GM18519 (cell line): ENCODE data around the gene NKX6-1.

ENCODE experiments used
- ATAC-seq: cut with Tn5 transposase; IDR thresholded peaks from one replicate; pipeline ENCODE4 v1.9.1; 2021; ENCODE audit warnings: mild to moderate bottlenecking, moderate library complexity; ENCODE audit not compliant: unreplicated experiment, low FRiP score

The NKX6-1 gene

DNA sequence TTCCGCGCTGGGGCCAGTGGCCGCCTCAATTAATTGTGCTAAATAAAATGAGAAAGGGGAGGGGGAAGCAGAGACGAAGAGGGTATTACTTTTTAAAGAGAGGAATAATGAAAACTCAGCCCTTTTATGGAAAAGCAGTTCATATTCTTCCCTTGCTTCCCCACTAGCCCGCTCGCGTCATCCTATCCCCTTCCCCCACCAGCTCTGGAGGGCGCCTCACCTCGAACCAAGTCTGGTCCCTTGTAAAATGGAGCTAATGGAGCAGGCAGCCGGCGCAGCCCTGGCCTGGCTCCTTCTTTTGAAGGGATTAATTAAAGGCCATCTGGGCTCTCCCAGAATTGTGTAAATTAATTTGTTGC is 511 bp upstream of the NKX6-1 start:
- no peak for ATAC-seq

DNA sequence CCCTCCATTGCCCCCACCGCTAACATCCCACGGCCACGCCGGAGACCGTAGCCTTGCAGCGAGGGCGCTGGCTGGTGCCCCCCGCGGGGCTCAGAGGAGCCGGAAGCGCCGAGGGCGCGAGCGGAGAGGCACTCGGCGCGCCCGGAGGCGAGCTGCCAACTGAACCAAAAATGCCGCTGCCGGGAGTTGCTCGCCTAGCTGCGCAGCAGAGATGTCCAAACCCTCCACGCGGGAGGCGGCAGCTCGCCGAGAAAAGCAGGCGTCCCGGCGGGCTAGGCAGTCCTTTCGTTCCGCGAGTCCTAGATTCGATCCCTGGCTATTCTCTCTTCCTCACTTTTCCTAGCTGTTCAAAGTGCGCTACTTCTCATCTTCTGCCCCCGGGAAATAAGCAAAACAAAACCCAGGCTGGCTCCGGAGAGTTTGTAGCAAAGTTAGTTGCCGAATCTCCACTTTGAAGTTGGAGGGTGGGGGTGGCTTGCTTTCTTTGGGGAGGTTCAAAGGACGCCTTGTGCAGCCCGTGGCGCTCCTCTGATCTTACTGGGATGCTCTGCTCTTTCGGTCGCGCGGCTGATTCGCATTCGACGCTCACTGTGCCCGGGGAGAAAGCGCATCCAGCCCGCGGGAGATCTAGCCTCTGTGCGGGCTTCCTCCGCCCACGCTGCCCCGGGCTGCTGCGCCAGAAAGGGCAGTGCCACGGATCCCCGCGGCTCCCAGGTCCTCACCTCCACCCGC is 723 bp downstream of the NKX6-1 start:
- no peak for ATAC-seq

DNA sequence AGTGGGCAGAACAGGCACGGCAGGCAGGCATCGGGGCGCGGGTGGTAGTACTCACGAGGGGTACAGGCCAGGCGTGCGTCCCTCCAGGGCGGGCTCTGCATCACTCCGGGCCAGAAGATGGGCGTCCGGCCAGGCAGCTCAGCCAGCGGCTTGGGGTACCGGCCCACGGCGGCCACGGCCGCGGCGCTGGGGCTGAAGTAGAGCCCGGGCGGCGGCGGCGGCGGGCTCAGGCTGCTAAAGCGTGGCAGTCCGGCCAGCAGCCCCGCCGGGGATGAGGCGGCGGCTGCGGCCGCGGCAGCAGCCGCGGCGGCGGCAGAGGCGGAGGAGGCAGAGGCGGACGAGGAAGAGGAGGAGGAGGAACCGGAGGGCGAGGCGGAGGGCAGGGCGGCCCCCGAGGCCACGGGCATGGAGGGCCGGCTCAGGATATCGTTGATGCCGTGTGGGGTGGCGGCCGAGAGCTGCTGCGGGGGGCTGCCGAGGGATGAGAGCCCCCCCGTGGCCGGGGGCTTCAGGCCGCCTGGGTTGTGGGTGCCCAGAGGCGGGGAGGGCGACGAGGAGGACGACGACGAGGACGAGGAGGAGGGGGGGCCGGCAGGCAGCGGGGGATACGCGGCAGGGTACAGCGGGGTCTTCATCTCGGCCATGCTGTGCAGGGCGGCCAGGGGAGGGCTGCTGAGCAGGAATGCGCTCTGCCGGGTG is 1.4 kb downstream of the NKX6-1 start:
- no peak for ATAC-seq

DNA sequence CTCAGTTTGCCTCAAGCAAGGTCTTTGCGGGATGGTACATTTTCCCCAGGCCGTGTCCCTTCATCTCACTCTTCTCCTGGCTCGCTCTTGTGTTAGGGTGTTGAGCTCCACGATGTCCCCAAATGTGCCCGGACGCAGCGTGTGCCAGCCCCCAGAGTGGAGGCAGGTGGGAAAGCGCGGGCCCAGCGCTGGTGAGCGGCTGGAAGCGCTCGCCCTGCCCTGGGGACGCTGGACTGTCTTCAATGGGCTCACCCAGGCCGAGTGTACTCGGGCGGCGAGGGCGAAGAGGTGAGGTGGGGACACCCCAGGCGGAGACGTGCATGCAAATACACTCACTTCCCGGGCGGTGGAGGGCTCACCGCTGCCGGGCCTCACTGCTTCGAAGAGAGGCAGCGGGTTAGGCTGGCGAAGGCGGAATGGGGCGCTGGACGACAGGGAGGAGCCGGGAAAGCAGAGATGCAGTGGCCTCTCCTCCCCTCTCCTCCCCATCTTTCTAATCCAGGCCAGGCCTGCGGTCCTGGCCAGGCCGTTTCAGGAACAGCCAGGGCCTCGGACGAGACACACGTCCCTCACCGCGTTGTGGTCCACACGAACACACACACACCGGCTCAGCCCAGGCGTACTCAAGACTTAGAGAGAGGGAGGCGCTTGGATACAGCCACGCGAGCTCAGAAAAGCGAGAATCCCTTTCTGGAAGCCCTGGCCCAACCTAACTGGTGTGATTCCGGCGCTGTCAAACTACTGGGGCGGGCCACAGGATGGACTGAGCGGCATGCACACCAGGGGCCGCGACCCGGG is 2.2 kb downstream of the NKX6-1 start:
- ATAC-seq: no peak

DNA sequence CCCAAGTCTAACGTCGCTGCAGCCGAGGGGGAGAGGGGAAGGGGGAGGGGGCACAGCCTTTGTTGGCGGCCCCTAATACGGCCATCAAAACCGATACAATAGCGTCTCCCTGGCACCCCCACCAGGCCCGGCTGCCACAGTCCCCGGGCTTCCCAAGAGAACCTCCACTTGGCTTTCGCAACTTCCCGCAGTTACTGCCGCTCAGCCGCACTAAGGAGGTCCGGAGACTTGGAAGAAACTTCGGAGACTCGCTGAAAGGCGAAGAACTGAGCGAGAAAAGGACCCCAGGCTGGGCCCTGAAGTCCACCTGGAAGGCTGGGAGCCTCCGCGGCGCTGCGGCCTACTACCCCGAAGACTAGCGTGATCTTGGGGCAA is 2.8 kb downstream of the NKX6-1 start:
- ATAC-seq: no peak

DNA sequence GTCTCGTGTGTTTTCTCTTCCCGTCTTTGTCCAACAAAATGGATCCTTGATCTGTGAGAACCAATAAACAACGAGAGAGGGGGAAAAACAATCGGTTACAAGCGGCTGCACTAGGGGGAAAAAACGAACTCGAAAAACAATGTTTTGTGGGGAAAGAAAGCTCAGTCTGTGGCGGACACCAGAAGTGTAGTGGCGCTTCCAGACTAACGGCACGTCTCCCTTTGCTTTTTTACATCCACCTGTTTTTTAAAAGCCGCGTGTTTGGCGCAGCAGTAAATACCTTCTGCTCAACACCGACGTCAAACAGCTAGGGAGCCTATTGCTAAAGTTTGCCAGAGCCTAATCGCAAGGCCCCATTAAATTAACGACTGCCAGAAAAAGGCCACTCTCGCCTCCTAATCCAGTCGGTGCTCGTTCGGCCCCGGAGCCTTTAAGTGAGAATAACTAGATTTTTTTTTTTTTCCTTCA is 3.3 kb downstream of the NKX6-1 start:
- ATAC-seq: no peak

DNA sequence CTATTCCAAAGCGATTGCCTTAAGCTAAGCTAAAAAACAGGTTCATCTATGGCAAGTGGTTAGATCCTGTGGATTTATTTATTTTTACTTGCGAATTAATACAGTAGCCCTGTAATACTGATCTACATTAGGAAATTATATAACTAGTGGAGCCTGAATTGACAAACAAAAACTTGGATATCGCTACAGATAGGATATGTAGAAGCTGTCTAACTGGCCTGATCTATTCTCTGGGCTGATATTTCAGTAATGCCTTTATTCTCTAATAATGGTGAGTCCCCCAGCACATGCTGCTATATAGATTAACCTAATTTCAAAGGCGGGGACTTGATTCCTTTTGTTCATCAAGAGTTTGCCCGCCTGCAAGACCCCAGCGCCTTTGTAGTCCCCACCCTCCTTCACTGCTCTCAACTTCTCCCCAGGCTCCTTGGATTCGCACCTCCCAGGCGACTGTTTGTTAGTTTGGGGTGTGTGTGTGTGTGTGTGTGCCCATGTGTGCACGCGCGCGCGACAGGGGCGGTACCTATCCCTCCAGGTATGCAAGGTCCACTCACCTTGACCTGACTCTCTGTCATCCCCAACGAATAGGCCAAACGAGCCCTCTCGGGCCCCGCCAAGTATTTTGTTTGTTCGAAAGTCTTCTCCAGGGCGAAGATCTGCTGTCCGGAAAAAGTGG is 3.8 kb downstream of the NKX6-1 start:
- ATAC-seq: no peak

DNA sequence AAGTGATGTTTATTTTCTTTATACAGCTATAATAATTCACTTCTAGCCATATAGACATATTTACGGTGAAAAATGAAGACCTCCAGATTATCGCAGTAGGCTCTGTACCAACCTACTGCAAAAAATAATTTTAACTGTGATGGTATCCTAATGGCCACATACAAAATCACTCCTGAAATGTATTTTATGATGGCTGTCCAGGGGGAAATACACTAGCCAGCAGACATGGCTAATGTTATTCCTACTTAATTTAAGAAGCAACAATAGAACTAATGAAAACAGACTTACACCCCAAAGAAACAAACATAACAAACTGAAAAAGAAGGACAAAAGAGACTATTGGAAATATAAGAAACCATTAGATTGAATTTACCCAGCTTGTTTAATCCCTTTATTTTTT is 4.6 kb downstream of the NKX6-1 start:
- no peak for ATAC-seq

DNA sequence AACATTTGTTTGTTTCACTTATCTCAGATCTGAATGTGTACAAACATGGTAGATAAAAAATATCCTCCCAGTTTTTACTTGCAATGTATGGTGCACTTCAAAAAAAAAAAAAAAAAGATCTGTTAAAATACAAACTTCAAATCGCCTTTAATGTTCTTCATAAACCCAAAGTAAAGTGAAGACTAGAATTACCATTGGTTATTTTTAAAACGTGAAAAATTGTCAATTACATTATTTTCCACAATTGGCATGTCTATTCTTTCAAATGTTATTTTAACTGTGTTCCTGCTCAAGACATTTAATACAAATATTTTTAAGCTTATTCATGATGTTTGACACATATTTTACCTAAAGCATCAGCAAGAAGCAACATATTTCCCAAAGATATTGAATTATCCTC is 5.0 kb downstream of the NKX6-1 start:
- no peak for ATAC-seq

DNA sequence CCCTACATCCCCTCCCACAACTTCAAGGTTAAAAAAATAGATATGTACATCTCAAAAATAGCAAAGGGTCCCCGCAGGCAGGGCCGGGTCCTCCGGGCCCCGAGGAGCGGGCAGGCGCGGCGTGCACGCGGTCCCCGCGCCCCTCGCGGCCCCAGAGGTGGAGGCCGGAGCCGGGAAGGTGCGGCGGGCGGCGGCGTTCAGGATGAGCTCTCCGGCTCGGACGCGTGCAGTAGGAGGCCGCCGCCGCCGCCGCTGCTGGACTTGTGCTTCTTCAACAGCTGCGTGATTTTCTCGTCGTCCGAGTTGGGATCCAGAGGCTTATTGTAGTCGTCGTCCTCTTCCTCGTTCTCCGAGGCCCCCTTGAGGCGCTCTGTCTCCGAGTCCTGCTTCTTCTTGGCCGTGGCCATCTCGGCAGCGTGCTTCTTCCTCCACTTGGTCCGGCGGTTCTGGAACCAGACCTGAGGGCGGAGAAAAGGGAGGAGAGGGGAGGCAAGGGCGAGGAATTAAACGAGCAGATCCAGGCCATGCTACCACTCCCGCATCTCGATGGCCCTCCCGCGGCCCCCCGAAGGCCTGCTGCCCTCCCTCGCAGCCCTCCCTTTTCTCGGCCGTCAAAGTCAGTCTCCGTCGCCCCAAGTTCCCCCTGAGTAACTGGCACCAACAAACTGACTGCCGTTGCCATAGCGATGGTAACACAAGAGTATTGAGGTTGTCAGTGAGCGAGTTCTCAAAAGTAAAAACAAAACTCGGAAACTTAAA is 5.8 kb downstream of the NKX6-1 start:
- no peak for ATAC-seq

DNA sequence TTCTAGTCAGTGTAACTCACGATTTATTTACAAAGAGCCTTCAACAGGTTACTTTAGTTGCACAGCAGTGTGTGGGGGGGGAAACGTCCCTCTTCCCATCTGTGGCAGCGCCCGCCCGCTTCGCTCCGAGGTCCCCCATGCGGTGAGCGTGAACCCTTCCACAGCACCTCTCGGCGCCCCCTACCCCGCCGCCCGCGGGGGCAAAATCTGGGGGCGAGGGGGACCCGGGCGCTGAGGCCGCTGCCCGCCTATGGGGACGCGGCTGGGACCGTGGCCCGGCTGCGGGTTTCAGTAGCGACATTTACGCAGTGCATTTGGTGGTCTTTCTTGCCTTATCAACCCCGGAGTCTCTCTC is 6.4 kb downstream of the NKX6-1 start:
- no peak for ATAC-seq

DNA sequence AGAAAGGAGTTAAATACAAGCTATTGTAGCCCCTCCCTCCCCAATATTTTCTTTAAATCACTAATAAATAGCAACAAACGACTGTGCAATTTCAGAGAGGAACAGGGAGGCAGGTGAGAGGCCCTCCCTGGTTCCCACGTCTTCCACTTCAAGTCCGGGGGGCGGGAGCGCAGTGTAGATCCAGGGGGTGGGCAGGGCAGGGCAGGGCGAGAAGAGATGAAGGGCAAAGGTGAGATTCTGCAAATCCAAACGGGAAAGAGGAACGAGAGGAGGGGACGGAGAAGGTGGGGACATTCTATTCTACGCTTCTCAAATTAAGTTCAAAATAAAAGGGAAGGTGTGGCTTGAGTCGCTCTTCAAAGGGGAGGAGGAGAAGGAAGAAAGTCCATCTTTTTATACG is 6.8 kb downstream of the NKX6-1 start:
- no peak for ATAC-seq

DNA sequence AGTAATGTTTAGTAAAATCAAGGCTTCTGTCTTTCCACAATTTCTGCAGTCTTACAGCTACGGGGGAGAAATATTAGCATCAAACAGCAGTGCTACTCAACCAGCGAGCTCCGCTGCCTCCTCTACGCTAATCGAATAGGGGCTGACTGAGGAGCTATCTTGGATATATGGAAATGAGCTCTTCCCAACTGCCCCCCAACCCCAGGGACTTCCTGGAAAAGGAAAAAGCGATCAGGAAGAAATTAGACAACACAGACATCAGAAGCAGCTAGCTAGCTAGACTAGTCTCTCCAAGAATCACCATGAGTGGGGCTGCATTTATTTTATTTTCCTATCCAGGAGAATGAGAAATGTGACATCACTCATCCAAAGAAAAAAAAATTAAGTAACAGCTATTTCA is 7.6 kb downstream of the NKX6-1 start:
- ATAC-seq: no peak

DNA sequence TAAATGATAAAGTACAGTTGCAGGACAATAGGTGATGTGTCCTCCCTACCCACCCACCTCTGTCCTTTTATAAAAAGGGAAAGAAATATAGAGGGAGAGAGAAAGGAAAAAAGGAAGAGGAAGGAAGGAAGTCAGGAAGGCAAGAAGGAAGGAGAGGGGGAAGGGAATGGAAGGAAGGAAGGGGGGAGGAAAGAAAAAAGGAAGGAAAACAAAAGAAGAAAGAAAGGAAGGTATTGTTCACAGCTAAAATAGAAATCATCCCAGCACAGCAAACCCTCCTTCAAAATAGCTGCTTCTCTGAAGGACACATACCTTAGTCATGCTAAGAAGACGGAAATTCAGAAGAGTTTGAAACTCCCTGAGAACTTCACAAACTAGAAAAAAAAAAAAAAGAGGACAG is 8.4 kb downstream of the NKX6-1 start:
- no peak for ATAC-seq

DNA sequence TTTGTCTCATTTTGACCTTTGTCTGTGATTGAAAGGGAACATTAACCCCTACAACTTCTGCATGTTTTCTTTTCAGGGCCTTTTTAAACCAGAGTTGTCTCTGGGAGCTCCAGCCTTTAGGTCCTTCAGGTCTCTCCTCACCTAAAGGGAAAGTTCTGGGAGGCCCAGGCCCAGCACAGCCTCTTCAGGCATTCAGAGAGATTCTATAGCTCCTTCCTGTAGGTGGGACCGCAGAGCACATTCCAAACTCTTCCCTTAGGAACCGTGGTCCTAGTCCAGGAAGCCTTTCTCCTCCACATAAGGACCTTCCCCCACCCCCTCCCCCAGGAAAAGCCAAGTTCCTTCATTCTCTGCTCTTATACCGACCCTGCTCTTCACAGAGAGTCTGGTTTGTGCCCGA is 14.9 kb downstream of the NKX6-1 start:
- no peak for ATAC-seq

DNA sequence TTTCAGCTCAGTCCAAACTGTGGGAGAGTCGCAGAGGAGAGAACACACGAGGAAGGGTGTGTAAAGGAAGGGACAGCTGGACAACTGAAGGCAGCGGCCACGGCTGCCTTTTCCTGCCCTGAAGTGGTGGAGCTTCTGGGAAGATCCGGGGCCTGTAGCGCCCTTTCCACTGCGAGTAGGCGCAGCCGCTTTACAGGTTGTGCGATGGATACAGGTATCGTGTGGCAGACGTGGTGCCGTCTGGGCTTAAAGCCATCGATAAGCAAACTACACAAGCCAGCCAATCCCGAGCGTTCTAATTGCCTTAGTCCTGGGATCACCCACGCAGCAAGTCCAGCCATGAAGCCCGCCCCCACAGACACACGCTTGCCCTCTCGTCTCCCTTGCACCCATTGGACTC is 15.4 kb downstream of the NKX6-1 start:
- no peak for ATAC-seq

DNA sequence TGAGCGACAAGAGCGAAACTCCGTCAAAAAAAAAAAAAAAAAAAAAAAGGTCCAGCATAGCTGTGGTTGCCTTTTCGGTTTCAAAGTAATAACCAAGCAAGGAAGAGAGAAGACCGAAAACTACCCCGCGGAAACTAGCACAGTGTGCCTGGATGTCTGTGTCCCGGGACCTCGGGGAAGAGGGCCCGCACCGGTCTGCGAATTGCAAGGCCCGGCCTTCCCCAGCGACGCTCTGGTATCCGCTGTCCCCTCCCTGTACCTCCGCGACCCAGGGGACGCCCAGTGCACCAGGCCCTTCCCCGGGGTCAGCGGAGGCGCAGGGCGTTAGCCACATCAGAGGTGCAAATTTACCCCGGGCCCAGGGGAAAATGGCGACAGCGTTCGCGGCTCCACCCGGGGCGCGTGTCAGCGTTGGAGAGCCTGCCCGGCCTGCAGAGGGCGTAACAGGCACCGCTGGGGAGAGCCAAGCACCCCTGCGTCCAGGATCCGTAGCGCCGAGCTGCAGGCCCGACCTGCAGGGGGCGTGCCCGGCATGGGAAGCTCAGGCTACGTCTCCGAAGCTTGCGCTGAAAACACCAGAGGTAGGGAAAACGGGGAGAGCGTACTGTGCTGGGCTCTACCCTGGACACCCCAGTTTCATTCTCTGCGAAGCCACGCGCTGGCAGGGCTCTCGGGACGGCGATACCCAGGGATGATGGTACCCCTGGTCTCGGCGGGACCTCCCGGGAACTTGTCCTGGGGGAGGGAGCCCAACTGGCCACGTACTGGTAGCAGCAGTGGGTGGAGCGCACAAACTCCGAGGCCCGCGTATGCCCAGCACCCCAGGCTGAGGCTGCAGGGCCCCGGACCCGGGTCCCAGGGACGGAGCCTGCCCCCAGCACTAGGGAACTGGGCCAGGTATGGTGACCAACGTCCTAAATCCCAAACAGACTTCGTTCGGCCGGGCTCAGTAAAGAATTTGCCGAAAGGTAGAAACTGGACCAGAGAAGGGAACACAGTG is 16.2 kb downstream of the NKX6-1 start:
- no peak for ATAC-seq

DNA sequence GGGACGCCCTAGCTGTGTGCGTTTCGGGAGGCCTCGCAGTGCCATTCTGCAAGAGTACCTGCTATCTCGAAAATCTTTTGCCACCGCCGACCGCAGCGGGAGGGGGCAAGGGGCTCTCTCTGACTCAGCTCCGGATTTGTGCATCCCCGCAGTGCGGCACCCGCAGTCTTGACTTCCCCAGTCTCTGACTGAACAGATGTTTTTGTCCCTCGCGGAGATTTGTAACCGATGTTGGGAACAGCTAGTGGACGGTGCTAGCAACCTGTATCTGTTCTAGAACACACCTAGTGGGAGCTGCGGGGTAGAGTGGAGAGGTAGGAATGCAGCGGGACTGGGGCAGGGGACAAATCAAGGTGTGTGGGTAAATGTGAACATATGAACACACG is 17.2 kb downstream of the NKX6-1 start:
- ATAC-seq: no peak
